WTC11 (cell line): ENCODE results near the gene TMIE. TPM values are rescaled to one million over a fixed set of nuclear protein-coding genes. Genes with fewer than 3 reads are reported as not detected.

Source experiments
- ATAC-seq: fragments of 200-7000 bp; cut with Tn5 transposase; 2 replicates; pipeline ENCODE4 v1.10.0; 2021; ENCODE audit warnings: mild to moderate bottlenecking, moderate library complexity
- CTCF ChIA-PET: fragments of 300-600 bp; sonication (Branson Sonifier 250); formaldehyde crosslinking; loops from one replicate; lab custom pipeline; 2021; ENCODE audit warnings: antibody characterized with exemption; lab: Charles Lee
- POLR2A ChIA-PET: fragments of 350-600 bp; sonication (Branson Sonifier 250); formaldehyde crosslinking; loops from one replicate; lab custom pipeline; 2021; ENCODE audit warnings: antibody characterized with exemption; lab: Charles Lee
- DNase-seq: peaks from one replicate; pipeline ENCODE4 v3.0.0; 2021; ENCODE audit warnings: low spot score
- H3K27ac Mint-ChIP-seq: 2 replicates; pipeline ENCODE4 v1.8.0; 2021; ENCODE audit warnings: mixed read lengths
- H3K27me3 Mint-ChIP-seq: 2 replicates; pipeline ENCODE4 v1.8.0; 2021; ENCODE audit warnings: low read depth, mild to moderate bottlenecking, moderate library complexity, mixed read lengths
- H3K36me3 Mint-ChIP-seq: 2 replicates; pipeline ENCODE4 v1.8.0; 2021; ENCODE audit warnings: mixed read lengths
- H3K4me1 Mint-ChIP-seq: 2 replicates; pipeline ENCODE4 v1.8.0; 2022; ENCODE audit warnings: mixed read lengths
- H3K4me3 Mint-ChIP-seq: 2 replicates; pipeline ENCODE4 v1.8.0; 2021; ENCODE audit warnings: mild to moderate bottlenecking, moderate library complexity, mixed read lengths
- H3K9me3 Mint-ChIP-seq: 2 replicates; pipeline ENCODE4 v1.8.0; 2021; ENCODE audit warnings: mixed read lengths
- AR ChIP-seq: fragments of 250-450 bp; sonication (Bioruptor Pico); IDR thresholded peaks from 2 replicates; pipeline ENCODE4 v1.9.0; 2021; ENCODE audit warnings: mild to moderate bottlenecking
- CREB1 ChIP-seq: sonication (generic); formaldehyde crosslinking; IDR thresholded peaks from 2 replicates; pipeline ENCODE4 v1.8.0; 2023; ENCODE audit warnings: mild to moderate bottlenecking, missing genetic modification reagents
- E2F5 ChIP-seq: sonication (generic); formaldehyde crosslinking; IDR thresholded peaks from 2 replicates; pipeline ENCODE4 v1.8.1; 2022; ENCODE audit warnings: mild to moderate bottlenecking, moderate library complexity, missing genetic modification reagents
- FOXK1 ChIP-seq: sonication (generic); formaldehyde crosslinking; IDR thresholded peaks from 2 replicates; pipeline ENCODE4 v1.8.0; 2022; ENCODE audit warnings: mild to moderate bottlenecking, moderate library complexity, missing genetic modification reagents
- IRF2 ChIP-seq: sonication (generic); formaldehyde crosslinking; IDR thresholded peaks from 2 replicates; pipeline ENCODE4 v1.8.0; 2022; ENCODE audit warnings: low read depth, missing genetic modification reagents, borderline replicate concordance
- JAZF1 ChIP-seq: fragments of 250-450 bp; sonication (Bioruptor Pico); IDR thresholded peaks from 2 replicates; pipeline ENCODE4 v1.9.0; 2021; ENCODE audit warnings: moderate library complexity, mild to moderate bottlenecking, inconsistent platforms
- OVOL2 ChIP-seq: fragments of 250-450 bp; sonication (Bioruptor Pico); IDR thresholded peaks from 2 replicates; pipeline ENCODE4 v1.9.0; 2021; ENCODE audit warnings: mild to moderate bottlenecking, borderline replicate concordance
- SP1 ChIP-seq: sonication (generic); formaldehyde crosslinking; conservative IDR thresholded peaks from 2 replicates; pipeline ENCODE4 v1.8.1; 2022; ENCODE audit warnings: missing genetic modification reagents
- TCF7 ChIP-seq: sonication (generic); formaldehyde crosslinking; IDR thresholded peaks from 2 replicates; pipeline ENCODE4 v1.8.0; 2022; ENCODE audit warnings: mild to moderate bottlenecking, low read depth, missing genetic modification reagents, moderate library complexity
- TEAD1 ChIP-seq: sonication (generic); formaldehyde crosslinking; IDR thresholded peaks from 2 replicates; pipeline ENCODE4 v1.8.0; 2022; ENCODE audit warnings: mild to moderate bottlenecking, missing genetic modification reagents
- USF2 ChIP-seq: sonication (generic); formaldehyde crosslinking; IDR thresholded peaks from 2 replicates; pipeline ENCODE4 v1.8.1; 2023; ENCODE audit warnings: mild to moderate bottlenecking, missing genetic modification reagents, moderate library complexity
- ZNF138 ChIP-seq: sonication (generic); formaldehyde crosslinking; conservative IDR thresholded peaks from 2 replicates; pipeline ENCODE4 v1.8.1; 2022; ENCODE audit warnings: mild to moderate bottlenecking, moderate library complexity, missing genetic modification reagents
- ZNF423 ChIP-seq: fragments of 250-450 bp; sonication (Bioruptor Pico); IDR thresholded peaks from 2 replicates; pipeline ENCODE4 v2.1.2; 2022; ENCODE audit warnings: mild to moderate bottlenecking, moderate library complexity
- ZNF512 ChIP-seq: sonication (generic); formaldehyde crosslinking; IDR thresholded peaks from 2 replicates; pipeline ENCODE4 v1.8.1; 2022; ENCODE audit warnings: missing genetic modification reagents, borderline replicate concordance
- ZNF532 ChIP-seq: fragments of 250-450 bp; sonication (Bioruptor Pico); IDR thresholded peaks from 2 replicates; pipeline ENCODE4 v1.9.0; 2021; ENCODE audit warnings: mild to moderate bottlenecking, borderline replicate concordance
- ZNF671 ChIP-seq: fragments of 250-450 bp; sonication (Bioruptor Pico); IDR thresholded peaks from 2 replicates; pipeline ENCODE4 v1.8.0; 2021; ENCODE audit warnings: mild to moderate bottlenecking
- ZSCAN18 ChIP-seq: fragments of 250-450 bp; sonication (Bioruptor Pico); IDR thresholded peaks from 2 replicates; pipeline ENCODE4 v2.1.2; 2022; ENCODE audit warnings: mild to moderate bottlenecking, moderate library complexity
- total RNA-seq: library from RNA; stranded (reverse); gene quantifications from 3 replicates; pipeline ENCODE4 v1.2.3, GENCODE V29; 2021

The TMIE gene
- total RNA-seq, 1 experiment from 2014 or later, result 0.57 TPM

- TF ChIP-seq AR (CRISPR knock-in tag), result no peak
- TF ChIP-seq ZNF532 (CRISPR knock-in tag), result no peak
- TF ChIP-seq TCF7 (CRISPR knock-in tag), result no peak
- TF ChIP-seq OVOL2 (CRISPR knock-in tag), result no peak
- no peak for TF ChIP-seq ZNF512 (CRISPR knock-in tag)
- TF ChIP-seq FOXK1 (CRISPR knock-in tag), result no peak
Measured at GRCh38 chr3:46664188-46664970, 36.8 kb upstream of the TMIE start (continued).

- no peaks in the 10 kb centered on the region for H3K36me3 Mint-ChIP-seq
- no peaks in the 10 kb centered on the region for H3K9me3 Mint-ChIP-seq
- DNase-seq, result no peak
- no peak overlapping the region for H3K27ac Mint-ChIP-seq
- H3K4me3 Mint-ChIP-seq, result no peak overlapping the region
- ChIA-PET POLR2A (no interaction called here), CTCF (interaction anchor here (1.1 to 5.5 kb wide), 8 partner anchors 10 to 244 kb away, joined by 4 to 33 read pairs (median 8); partner anchors contain the start of gene ALS2CL)
- no peaks in the 10 kb centered on the region; the same call in 1 of the 2 replicates for H3K27me3 Mint-ChIP-seq
- H3K4me1 Mint-ChIP-seq, result peaks cover 39% of the 10 kb centered on the region
- no peak for ATAC-seq
- TF ChIP-seq TCF7 (CRISPR knock-in tag) (no peak), AR (CRISPR knock-in tag) (no peak), CREB1 (CRISPR knock-in tag) (no peak), TEAD1 (CRISPR knock-in tag) (no peak), ZNF138 (CRISPR knock-in tag) (no peak), JAZF1 (CRISPR knock-in tag) (no peak), IRF2 (no peak), ZSCAN18 (no peak), ZNF423 (CRISPR knock-in tag) (no peak), USF2 (CRISPR knock-in tag) (no peak), ZNF671 (no peak), SP1 (CRISPR knock-in tag) (no peak), E2F5 (CRISPR knock-in tag) (no peak)
Measured at GRCh38 chr3:46664971-46665762, 36.0 kb upstream of the TMIE start.
